Stimulated activated CD4-positive, alpha-beta T cell treated with anti-CD3 and anti-CD28 coated beads, Interleukin-4, amount 100 ng/mL, for 4 hours (primary cell): ENCODE results near the gene PCNT.
"Not testable (repeated sequence)": the region's sequence is repeated elsewhere in the genome, so short reads cannot be mapped to it uniquely, and the experiment has no call there.

Experiments used
- DNase-seq, 2 experiments: peaks; one replicate each; pipeline ENCODE4 v3.0.0-alpha.2; 2020

The PCNT gene

GRCh38 chr21:46431884-46432488 lies 108.0 kb downstream of the PCNT start:
- no peak for DNase-seq

DNA sequence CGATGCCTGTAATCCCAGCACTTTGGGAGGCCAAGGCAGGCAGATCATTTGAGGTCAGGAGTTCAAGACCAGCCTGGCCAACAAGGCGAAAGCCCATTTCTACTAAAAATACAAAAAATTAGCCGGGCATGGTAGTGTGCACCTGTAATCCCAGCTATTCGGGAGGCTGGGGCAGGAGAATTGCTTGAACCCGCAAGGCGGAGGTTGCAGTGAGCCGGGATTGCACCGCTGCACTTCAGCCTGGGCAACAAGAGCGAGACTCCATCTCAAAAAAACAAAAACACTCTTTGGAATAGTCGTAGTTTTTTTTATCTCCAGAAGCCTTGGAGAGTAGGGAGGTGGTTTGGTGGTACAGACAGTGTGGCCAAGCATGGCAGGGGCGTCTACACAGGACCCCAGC lies 109.2 kb downstream of the PCNT start:
- DNase-seq = not testable (repeated sequence)

DNA sequence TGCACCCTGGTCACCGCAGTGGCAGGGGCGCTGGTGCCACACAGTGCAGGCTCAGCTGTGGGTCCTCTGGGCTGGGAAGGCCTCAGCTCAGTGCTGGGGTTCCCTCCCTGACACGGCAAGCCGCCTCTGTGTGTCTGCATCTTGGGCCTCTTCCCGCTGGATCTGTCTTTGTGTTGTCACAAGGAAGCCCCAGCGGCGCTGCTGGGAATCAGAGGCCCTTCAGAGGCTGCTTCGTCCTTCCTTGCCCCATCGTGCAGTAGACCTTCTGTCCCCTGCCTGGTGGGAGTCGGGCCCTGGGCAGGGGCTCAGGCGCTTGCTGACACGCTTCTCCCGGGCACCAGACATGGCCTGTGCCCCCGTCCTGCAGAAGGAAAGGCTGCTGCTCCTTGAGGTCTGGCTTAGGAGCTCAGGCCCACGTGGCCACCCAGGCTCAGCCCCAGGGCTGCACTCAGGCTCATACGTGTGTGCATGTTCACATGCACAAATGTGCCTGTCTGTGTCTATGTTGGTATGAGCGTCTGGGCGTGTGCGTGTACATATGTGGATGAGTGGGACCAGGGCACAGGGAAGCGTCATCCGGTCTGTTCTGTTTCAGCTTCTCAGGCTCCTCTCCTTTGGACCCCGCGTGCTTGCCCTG lies 110.5 kb downstream of the PCNT start:
- DNase-seq = no peak

- DNase-seq = no peak
Observed at GRCh38 chr21:46435786-46436227, 111.9 kb downstream of the PCNT start.

- no peak for DNase-seq
Observed at GRCh38 chr21:46436621-46437020, 112.7 kb downstream of the PCNT start.

GRCh38 chr21:46437096-46437498 lies 113.1 kb downstream of the PCNT start:
- DNase-seq = no peak

DNA sequence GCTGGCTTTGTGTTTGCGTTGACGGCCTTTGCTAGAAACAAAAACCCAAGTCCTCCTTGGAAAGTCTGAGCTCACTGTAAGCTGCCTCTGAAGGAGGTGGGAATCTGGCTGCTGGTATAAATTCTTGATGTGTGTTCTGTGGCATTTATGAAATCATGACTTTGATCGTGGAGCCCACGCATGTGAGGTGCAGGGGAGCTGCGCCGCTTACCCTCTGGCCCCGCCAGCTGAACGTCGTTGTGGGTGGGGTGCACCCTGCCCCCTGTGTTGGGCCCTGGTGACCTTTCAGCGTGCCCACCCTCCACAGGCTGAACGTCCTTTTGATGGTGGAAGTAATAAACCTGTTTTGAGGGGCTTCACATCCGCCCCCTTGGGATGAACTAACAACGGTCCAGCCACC lies 113.6 kb downstream of the PCNT start:
- no peak for DNase-seq

GRCh38 chr21:46438241-46438640 lies 114.3 kb downstream of the PCNT start:
- no peak for DNase-seq

DNA sequence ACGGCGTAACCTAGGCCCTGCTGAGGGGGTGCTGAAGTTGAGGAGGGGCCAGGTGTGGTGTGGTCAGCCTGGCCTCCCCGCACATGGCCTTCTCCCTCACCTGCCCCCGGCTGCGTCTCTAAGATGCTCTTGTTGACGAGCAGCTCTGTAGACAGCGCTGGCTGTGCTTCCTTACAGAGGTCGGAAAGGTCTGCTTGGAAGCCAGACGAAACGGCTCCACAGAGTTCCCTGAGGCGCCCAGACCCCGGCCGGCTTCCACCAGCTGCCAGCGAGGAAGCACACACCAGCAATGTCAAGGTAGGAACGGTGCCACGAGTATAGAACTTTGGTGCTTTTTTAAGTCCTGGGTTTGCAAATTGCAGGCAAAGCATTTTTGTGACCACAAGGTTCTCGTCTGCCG lies 116.0 kb downstream of the PCNT start:
- DNase-seq = no peak

GRCh38 chr21:46441331-46441730 lies 117.4 kb downstream of the PCNT start:
- DNase-seq = no peak

- DNase-seq = no peak
Observed at GRCh38 chr21:46441961-46442498, 118.1 kb downstream of the PCNT start.

DNA sequence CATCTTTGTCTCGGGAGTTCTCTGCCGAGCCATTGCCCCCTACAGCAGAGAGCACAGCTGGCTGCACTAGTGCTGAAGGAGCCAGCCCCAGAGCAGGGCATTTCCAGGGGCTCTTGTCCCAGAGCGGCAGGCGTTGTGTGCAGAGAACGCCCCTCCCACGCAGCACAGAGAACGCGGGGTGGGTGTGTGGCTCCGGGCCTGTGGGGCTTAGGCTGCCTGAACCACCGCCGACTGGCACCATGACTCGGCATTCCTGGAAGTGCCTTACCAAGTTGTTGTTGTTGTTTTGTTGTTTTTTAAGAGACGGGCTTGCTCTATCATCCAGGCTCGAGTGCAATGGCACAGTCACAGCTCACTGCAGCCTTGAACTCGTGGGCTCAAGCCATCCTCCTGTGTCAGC lies 119.0 kb downstream of the PCNT start:
- DNase-seq = no peak

DNA sequence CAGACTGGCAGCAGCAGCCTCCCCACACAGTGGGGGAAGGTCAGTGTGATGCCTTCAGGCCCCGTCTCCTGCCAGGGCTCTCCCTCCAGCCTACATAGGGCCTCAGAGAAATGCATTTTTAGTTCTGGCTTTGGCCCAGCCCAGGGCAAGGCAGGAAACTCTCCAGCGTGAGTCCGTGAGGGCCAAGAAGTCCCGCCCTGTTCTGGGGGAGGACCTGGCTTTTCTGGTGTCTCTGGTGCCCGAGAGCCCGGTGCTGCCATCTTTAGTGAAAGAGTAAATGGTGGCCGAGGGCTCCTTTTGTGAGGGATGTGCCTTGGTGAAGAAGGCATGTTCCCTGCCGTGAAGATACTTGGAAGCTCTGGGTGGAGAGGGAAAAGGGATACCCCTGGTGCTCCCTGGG lies 120.0 kb downstream of the PCNT start:
- DNase-seq = no peak

DNA sequence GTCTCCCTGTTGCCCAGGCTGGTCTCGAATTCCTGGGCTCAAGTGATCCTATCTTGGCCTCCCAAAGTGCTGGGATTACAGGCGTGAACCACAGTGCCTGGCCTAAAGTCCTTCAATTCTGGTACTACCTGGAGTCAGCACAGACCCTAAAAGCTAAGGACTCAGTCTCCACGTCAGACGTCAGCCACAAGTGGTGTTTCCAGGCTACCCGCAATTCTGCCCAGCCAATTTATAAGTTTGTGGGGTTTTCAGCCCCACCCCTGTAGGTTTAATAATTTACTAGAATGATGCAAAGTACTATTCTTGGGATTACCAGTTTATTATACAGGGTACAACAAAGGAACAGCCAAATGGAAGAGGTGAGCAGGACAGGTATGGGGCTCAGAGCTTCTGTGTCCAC lies 124.2 kb downstream of the PCNT start:
- no peak for DNase-seq

DNA sequence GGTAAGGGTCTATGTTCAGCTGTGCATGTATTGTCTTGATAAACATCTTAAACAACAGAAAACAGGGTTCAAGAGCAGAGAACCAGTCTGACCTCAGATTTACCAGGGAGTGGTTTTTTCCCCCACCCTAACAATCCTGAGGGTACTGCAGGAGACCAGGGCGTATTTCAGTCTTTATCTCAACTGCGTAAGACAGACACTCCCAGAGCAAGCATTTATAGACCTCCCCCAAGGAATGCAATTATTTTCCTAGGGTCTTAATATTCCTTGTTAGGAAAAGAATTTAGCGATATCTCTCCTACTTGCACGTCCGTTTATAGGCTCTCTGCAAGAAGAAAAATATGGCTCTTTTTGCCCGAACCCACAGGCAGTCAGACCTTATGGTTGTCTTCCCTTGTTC lies 124.9 kb downstream of the PCNT start:
- not testable (repeated sequence) for DNase-seq

DNA sequence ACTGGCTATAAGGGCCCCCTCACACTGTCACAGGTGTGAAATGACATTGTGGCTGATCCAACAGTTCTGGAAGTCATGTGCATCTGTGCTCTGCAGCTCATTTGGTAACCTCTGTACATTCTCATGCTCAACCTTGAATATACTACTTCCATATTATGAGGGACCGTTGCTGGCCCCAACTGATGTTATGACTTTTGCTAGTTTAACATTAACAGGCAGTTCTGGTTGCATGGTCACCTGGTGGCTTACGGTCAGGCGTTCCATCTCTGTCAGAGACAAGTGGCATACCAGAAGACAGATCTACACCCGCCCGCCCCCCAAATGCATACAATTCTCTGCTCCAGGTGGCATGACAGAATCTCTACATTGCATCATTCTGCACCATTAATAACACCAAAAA lies 128.8 kb downstream of the PCNT start:
- DNase-seq = no peak

DNA sequence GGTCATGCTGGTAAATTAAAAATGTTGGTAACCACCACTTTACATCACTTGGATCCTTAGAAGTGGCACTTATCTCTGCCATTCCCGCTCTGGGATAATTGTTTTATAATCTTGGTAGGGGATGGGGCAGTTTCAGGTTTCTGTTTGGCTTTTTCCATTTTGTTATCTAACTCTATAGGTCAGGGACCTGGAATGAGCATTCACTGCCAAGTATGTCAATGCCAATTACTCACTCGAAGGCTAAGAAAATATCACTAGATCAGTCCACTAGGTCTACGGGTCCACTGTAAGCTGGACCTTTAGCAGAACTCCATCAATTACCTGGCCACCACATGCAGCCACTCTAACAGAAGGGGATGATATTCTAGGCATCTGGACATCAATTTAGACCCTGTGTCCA lies 130.2 kb downstream of the PCNT start:
- no peak for DNase-seq

DNA sequence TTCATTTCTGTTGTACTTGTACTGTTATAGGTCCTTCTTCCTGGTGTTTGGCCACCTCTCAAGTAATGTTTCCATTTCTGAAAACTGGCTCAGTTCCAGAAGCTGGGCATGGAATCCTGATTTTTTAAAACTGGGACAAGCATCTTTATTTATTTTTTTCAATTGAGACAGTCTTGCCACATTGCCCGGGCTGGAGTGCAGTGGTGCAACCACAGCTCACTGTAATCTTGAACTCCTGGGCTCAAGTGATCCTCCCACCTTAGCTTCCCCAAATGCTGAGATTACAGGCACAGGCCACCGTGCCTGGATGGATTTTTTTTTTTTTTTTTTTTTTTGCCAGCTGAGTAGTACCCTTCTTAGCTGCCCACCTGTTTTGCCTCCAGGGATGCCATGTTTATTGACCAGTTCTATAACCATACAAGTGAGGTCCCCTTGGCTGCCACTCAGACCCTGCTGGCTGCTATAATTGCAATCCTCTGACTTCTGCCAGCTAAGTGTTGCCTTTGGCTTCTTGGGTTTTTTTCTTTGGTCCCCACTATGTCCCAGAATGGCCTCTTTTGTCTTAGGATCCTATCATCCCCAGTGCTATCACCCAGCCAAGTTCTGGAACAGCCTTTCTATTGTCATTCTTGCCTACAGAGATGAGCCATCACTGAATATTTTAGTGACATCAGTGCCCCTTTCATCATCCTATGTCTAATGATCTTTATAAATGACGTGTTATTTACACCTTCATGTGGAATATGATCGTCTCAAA lies 130.9 kb downstream of the PCNT start:
- DNase-seq = no peak

DNA sequence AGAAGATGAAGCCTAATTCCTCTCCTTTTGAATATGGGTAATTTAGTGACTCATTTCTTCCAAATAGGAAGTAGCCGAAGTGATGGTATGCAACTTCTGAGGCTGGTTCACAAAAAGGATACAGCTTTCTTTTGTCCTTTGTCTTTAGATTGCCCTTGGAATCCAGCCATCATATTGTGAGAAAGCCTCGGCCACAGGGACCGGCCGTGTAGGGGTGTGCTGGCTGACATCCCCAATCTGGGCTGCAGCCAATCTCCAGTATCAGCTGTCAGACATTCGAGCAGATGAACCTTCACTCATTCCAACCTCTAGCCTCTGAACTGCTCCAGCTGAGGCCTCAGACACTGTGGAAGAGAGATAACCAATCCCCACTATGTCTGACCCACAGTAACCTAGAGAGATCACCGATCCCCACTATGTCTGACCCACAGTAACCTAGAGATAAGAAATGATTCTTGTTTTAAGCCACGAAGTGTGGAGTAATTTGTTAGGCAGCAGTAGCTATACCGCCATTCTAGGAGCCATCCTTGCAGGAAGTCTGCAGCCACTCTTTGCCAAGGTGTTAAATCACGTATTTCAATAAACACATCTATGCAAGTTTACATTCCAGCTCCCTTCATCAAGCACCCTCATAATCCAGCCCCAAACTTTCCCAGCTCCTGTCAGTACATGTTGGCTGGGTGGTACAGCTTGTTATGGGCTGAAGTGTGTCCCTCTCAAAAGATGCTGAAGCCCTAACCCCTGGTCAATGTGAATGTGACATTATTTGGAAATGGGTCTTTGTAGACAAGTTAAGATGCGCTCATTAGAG lies 131.8 kb downstream of the PCNT start:
- no peak for DNase-seq

- no peak for DNase-seq
Observed at GRCh38 chr21:46456750-46457149, 132.8 kb downstream of the PCNT start.

GRCh38 chr21:46457801-46458314 lies 133.9 kb downstream of the PCNT start:
- peak; percentile 8 to 35 for DNase-seq

DNA sequence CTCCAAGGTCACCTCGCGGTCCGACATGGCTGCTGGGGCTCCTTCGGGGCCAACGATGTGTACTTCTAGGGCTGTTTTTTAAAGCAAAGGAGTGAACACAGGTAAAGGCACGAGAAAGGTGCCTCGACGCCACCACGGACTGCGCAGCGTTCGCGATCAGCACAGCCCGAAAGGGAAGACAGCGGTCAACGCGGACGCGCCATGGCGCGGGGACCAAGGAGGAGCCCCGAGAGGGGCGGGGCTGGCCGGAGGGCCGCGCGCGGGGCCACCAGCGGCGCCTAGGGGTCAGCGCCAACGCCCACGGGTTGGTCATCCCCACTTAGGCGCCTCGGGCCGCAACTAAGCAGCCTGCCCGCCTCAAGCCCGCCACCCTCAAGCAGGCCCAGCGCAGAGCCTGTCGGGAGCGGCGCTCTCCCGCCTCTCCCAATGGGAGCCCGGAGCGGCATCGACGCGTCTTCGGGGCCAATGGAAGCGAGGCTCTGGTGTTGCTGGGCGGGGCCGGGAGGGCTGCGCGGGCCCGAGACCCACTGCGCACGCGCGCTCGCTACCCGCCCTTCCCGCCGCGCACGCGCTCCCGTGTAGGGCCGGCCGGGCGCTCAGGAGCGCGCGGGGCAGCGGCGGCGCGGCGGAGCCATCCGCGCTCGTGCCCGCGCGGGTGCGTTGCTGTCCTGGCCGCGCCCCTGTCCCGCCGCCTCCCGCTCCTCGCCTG lies 134.5 kb downstream of the PCNT start, which contains the start of gene DIP2A:
Gene DIP2A, plus strand, starts transcription at position 577 of the 709 bp plus-strand sequence. CDS start 241 bp downstream, outside the sequence.
- DNase-seq = peak; percentile 90 to 94
